ENCODE results near the gene OR10A6. TPM values are rescaled to one million over a fixed set of nuclear protein-coding genes. Genes with fewer than 3 reads are reported as not detected.

Gene OR10A6
- total RNA-seq, 3 donors from 2014 or later, result not detected

DNA sequence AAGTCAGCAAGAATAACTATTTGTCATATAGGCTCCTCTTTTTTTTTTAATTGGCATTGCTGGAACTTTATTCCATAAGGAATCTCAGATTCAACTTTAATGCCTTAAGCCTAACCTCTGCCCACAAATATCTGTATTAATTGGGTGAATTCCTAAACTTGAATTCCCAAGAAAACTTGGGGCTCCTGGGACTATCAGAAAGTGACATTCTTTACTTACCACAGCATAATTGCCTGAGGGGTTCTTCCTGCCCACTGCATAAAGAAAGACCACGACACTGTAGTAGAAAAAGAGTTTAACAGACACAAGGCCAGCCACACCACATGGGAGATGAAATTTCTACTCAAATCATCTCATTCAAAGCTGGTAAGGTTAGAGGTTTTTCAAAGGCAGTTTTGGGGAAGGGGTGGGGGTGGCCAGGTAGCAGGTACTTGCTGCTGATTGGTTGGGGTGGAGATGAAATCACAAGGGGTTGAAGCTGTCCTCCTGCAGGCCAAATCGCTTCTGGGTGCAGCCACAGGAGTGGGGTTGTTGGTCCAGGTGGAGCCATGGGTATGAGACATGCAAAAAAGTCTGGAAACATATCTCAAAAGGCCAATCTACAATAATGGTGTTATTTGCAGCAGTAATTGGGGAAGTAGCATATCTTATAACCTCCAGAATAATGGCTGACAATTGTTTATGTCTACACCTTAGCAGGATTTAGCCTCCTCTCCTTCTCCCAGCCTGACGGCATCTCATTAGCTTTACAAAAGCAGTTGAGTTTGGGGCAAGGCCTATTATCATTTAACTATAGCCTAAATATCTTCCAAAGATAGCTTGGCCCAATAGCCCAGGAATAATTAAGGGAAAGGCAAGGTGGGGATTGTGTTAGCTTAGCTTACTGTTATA is 38.9 kb upstream of the OR10A6 start:
- Histone ChIP-seq H3K4me1 (no peaks in the 10 kb centered on the region), H3K27ac (no peak overlapping the region), H3K27me3 (no peaks in the 10 kb centered on the region), H3K9me3 (no peaks in the 10 kb centered on the region), H3K4me3 (no peak overlapping the region), H3K36me3 (no peaks in the 10 kb centered on the region)
- TF ChIP-seq POLR2AphosphoS5 (IDR thresholded peaks at IDR 0.05) (no peak), POLR2A (IDR thresholded peaks at IDR 0.05) (no peak)
- TF ChIP-seq, protein P1, sequence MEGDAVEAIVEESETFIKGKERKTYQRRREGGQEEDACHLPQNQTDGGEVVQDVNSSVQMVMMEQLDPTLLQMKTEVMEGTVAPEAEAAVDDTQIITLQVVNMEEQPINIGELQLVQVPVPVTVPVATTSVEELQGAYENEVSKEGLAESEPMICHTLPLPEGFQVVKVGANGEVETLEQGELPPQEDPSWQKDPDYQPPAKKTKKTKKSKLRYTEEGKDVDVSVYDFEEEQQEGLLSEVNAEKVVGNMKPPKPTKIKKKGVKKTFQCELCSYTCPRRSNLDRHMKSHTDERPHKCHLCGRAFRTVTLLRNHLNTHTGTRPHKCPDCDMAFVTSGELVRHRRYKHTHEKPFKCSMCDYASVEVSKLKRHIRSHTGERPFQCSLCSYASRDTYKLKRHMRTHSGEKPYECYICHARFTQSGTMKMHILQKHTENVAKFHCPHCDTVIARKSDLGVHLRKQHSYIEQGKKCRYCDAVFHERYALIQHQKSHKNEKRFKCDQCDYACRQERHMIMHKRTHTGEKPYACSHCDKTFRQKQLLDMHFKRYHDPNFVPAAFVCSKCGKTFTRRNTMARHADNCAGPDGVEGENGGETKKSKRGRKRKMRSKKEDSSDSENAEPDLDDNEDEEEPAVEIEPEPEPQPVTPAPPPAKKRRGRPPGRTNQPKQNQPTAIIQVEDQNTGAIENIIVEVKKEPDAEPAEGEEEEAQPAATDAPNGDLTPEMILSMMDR (IDR thresholded peaks at IDR 0.05), result no peak
- intact Hi-C loops (cut with DNase I; ENCODE audit: low total_unique reads), result no loop called here
- no peak for DNase-seq (ENCODE audit: low spot score in 2 of 2)

DNA sequence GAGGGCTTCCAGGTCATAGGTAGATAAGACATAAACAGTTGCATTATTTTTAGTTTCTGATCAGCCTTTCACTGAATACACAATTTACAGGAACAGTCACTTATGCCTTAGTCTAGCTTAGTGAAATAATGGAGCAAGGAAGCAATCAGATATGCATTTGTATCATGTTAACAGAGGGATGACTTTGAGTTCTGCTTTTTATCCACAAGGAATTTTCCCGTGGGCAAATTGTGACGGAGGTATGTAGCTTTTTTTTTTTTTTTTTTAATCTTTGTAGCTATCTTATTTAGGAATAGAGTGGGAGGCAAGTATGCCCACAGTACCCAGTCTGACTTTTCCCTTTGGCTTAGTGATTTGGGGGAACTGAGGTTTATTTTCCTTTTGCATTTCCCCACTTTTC is 37.6 kb upstream of the OR10A6 start:
- intact Hi-C loops (cut with DNase I; ENCODE audit: low total_unique reads), result no loop called here
- H3K27ac ChIP-seq, result no peak overlapping the region
- no peak overlapping the region for H3K4me3 ChIP-seq
- no peaks in the 10 kb centered on the region for H3K9me3 ChIP-seq
- no peaks in the 10 kb centered on the region for H3K27me3 ChIP-seq
- TF ChIP-seq POLR2A (IDR thresholded peaks at IDR 0.05) (no peak), POLR2AphosphoS5 (IDR thresholded peaks at IDR 0.05) (no peak)
- TF ChIP-seq, protein P1 (IDR thresholded peaks at IDR 0.05), result no peak
- no peaks in the 10 kb centered on the region for H3K4me1 ChIP-seq
- no peaks in the 10 kb centered on the region for H3K36me3 ChIP-seq
- DNase-seq (ENCODE audit: low spot score in 2 of 2), result no peak

DNA sequence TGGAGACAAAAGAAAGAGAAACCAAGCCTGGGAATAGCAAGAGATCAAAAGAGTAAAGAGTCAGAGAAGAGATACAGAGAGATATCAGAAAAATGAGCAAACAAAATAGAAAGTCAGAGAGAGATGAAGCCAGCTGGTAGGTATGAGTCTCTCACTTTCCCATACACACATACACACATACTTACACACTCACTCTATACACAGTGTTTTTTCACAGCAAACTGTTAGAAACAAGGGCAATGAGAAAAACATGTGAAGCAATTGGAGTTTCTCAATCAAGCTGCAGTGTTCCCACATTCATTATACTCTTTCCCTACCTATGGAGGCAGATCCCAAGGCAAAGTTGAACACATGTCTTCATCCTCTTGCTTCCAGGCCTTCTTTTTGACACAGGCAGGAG is 36.8 kb upstream of the OR10A6 start:
- no peaks in the 10 kb centered on the region for H3K9me3 ChIP-seq
- H3K4me1 ChIP-seq, result no peaks in the 10 kb centered on the region
- TF ChIP-seq, protein P1 (IDR thresholded peaks at IDR 0.05), result no peak
- TF ChIP-seq POLR2AphosphoS5 (IDR thresholded peaks at IDR 0.05) (no peak), POLR2A (IDR thresholded peaks at IDR 0.05) (no peak)
- no peak overlapping the region for H3K4me3 ChIP-seq
- intact Hi-C loops (cut with DNase I; ENCODE audit: low total_unique reads), result no loop called here
- no peak for DNase-seq (ENCODE audit: low spot score in 2 of 2)
- H3K36me3 ChIP-seq, result no peaks in the 10 kb centered on the region
- no peaks in the 10 kb centered on the region for H3K27me3 ChIP-seq
- no peak overlapping the region for H3K27ac ChIP-seq

DNA sequence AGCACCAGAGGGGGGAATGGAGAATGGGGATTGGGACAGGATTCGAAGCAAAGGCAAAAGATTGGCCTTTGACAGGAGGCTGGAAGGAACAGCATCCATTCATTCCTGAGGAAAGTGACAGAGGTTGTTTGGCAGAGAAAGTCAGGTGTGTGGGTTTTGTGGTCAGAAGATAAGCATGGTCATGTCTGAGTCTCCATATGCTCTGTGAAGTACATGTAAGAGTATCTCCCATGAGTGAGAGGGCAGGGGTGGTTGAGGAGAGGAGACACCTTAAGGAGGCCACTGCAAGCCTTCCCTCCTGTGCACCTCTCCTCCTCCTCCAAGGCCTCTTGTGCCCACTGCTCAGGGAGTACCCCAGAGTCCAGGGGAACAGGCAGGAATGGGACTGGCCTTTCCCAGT is 36.0 kb upstream of the OR10A6 start:
- Histone ChIP-seq H3K36me3 (no peaks in the 10 kb centered on the region), H3K27me3 (no peaks in the 10 kb centered on the region), H3K4me1 (no peaks in the 10 kb centered on the region), H3K4me3 (no peak overlapping the region), H3K9me3 (no peaks in the 10 kb centered on the region), H3K27ac (no peak overlapping the region)
- DNase-seq (ENCODE audit: low spot score in 2 of 2), result no peak
- TF ChIP-seq POLR2AphosphoS5 (IDR thresholded peaks at IDR 0.05), result no peak
- TF ChIP-seq POLR2A (IDR thresholded peaks at IDR 0.05), result no peak
- TF ChIP-seq, protein P1 (IDR thresholded peaks at IDR 0.05), result no peak
- intact Hi-C loops (cut with DNase I; ENCODE audit: low total_unique reads), result no loop called here

DNA sequence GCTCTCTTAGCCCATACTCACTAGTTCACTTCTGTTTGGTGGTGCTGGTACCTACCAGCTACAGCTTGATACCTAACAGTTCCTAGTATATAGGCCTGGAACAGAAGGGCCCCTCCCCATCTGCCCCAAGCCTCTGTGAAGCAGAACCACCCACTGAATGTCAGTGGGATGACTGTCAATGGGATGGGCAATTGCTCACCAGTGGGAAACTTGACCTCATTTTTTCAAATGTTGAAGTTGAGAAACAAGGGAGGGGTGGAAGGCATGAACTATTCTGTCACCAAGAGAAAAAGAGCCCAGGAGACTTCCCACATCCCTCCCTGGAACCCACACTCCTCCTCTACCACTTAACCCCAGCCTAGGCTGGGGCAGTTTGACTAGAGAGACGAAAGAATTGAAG is 34.3 kb upstream of the OR10A6 start, which contains the start of gene NLRP10:
Gene NLRP10 (minus strand): TSS at position 62 of the 400 bp plus-strand sequence. CDS start 1,952 bp downstream, outside the sequence.
- no peaks in the 10 kb centered on the region for H3K27me3 ChIP-seq
- H3K4me1 ChIP-seq, result no peaks in the 10 kb centered on the region
- H3K4me3 ChIP-seq, result no peak within 1 kb of the TSS
- no peaks in the 10 kb centered on the region for H3K9me3 ChIP-seq
- no peak for TF ChIP-seq POLR2A (IDR thresholded peaks at IDR 0.05)
- TF ChIP-seq, protein P1 (IDR thresholded peaks at IDR 0.05), result no peak
- TF ChIP-seq POLR2AphosphoS5 (IDR thresholded peaks at IDR 0.05), result no peak
- H3K27ac ChIP-seq, result no peak within 1 kb of the TSS
- no peak for DNase-seq (ENCODE audit: low spot score in 2 of 2)
- H3K36me3 ChIP-seq, result no peaks in the 10 kb centered on the region
- intact Hi-C loops (cut with DNase I; ENCODE audit: low total_unique reads), result no loop called here

All from breast epithelium (tissue), 4 donors.